Measurements from ENCODE around the gene SLC30A9. TPM values are rescaled to one million over a fixed set of nuclear protein-coding genes. Genes with fewer than 3 reads are reported as not detected.

SLC30A9 gene
- total RNA-seq, 1 donor from 2014 or later: 50.3 TPM

- intact Hi-C loops (cut with DNase I): no loop called here
- TF ChIP-seq POLR2AphosphoS5 (IDR thresholded peaks at IDR 0.05; ENCODE audit: insufficient read depth in 1 of 2, low read depth in 1 of 2): no peak
- TF ChIP-seq POLR2A (IDR thresholded peaks at IDR 0.05): no peak
- TF ChIP-seq CTCF (IDR thresholded peaks at IDR 0.05): no peak
- Histone ChIP-seq H3K4me3 (no peak overlapping the region), H3K4me1 (peaks cover 6% of the 10 kb centered on the region), H3K27me3 (no peaks in the 10 kb centered on the region), H3K9me3 (no peaks in the 10 kb centered on the region), H3K27ac (no peak overlapping the region), H3K36me3 (no peaks in the 10 kb centered on the region)
- no peak for DNase-seq (ENCODE audit: extremely low spot score in 2 of 2)
These were observed 5.2 kb upstream of the SLC30A9 start for GRCh38 chr4:41985151-41985550.

GRCh38 chr4:41989994-41990364 lies 351 bp upstream of the SLC30A9 start:
- no peak for TF ChIP-seq POLR2AphosphoS5 (IDR thresholded peaks at IDR 0.05; ENCODE audit: insufficient read depth in 1 of 2, low read depth in 1 of 2)
- no peak for TF ChIP-seq POLR2A (IDR thresholded peaks at IDR 0.05)
- no peak for TF ChIP-seq CTCF (IDR thresholded peaks at IDR 0.05)
- Histone ChIP-seq H3K27ac (peak overlapping the region; percentile 76), H3K4me1 (peaks cover 31% of the 10 kb centered on the region), H3K36me3 (no peaks in the 10 kb centered on the region), H3K4me3 (peak overlapping the region; percentile 73 to 89), H3K9me3 (no peaks in the 10 kb centered on the region), H3K27me3 (no peaks in the 10 kb centered on the region)
- DNase-seq (ENCODE audit: extremely low spot score in 2 of 2): no peak
- intact Hi-C loops (cut with DNase I): no loop called here

- DNase-seq (ENCODE audit: extremely low spot score in 2 of 2): no peak
- Histone ChIP-seq H3K4me3 (peak overlapping the region; percentile 73 to 89), H3K27ac (no peak overlapping the region), H3K9me3 (no peaks in the 10 kb centered on the region), H3K27me3 (no peaks in the 10 kb centered on the region), H3K36me3 (no peaks in the 10 kb centered on the region), H3K4me1 (peaks cover 31% of the 10 kb centered on the region)
- TF ChIP-seq POLR2A (IDR thresholded peaks at IDR 0.05): no peak
- no peak for TF ChIP-seq POLR2AphosphoS5 (IDR thresholded peaks at IDR 0.05; ENCODE audit: insufficient read depth in 1 of 2, low read depth in 1 of 2)
- TF ChIP-seq CTCF (IDR thresholded peaks at IDR 0.05): no peak
- intact Hi-C loops (cut with DNase I): no loop called here
These were observed 1.8 kb downstream of the SLC30A9 start for GRCh38 chr4:41991916-41992767.

DNA sequence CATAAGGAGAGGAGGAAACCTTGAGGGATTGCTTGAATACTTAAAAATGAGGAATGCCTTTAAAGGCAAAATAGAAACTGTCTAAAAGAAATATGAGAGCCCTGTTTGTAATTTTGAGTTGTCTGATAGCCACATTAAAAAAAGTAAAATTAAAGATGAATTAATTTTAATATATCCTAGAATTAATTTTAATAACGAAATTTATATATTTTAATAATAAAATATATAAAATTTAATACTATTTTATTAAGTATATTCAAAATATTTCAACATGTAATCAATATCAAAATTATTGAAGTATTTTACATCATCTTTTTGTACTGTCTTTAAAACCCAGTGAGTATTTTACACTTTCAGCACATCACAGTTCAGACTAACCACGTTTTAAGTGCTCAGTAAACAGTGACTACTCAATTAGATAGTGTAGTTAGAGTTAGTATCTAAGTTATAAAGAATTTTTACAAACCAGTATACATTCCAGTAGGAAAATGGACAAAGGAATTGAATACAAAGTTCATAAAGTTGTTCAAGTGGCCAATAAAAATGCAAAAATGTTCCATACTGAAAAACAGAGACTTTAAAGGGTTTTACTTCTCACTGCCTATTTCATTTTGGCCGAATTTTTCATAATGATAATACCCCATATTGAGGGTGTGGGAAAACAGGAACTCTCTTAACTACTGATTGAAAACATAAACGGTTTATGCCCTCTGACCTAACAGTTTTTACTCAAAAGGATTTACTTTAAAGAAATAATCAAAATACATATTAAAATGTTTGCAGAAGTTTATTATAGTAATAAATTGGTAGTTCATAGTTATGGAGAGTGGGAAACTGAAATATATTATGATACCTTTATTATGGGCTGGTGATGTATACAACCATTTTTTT lies 2.9 kb downstream of the SLC30A9 start:
- intact Hi-C loops (cut with DNase I): no loop called here
- Histone ChIP-seq H3K4me3 (no peak overlapping the region), H3K9me3 (no peaks in the 10 kb centered on the region), H3K27ac (no peak overlapping the region), H3K36me3 (no peaks in the 10 kb centered on the region), H3K4me1 (peaks cover 31% of the 10 kb centered on the region), H3K27me3 (no peaks in the 10 kb centered on the region)
- TF ChIP-seq POLR2A (IDR thresholded peaks at IDR 0.05): no peak
- no peak for TF ChIP-seq POLR2AphosphoS5 (IDR thresholded peaks at IDR 0.05; ENCODE audit: insufficient read depth in 1 of 2, low read depth in 1 of 2)
- no peak for TF ChIP-seq CTCF (IDR thresholded peaks at IDR 0.05)
- no peak for DNase-seq (ENCODE audit: extremely low spot score in 2 of 2)
